ENCODE measurements around the gene PZP.
"Not testable (repeated sequence)": the region's sequence is repeated elsewhere in the genome, so short reads cannot be mapped to it uniquely, and the experiment has no call there.

Gene PZP

DNA sequence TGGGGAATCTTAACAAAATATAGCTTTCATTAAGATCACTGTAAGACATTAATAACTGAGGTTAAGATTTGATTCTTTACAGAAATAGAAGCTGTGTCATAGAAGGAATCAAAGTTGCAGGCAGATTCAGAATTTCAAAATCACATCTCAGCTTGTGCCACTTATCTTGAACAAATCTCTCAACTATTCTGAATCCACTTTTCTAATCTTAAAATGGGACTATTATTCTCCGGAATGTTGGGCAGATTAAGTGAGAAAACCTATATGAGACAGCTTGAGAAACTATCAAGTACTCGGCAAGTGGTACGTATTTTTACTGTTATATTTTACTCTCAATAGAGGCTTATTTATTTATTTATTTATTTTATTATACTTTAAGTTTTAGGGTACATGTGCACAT is 28.4 kb downstream of the PZP start:
- no peak for DNase-seq

DNA sequence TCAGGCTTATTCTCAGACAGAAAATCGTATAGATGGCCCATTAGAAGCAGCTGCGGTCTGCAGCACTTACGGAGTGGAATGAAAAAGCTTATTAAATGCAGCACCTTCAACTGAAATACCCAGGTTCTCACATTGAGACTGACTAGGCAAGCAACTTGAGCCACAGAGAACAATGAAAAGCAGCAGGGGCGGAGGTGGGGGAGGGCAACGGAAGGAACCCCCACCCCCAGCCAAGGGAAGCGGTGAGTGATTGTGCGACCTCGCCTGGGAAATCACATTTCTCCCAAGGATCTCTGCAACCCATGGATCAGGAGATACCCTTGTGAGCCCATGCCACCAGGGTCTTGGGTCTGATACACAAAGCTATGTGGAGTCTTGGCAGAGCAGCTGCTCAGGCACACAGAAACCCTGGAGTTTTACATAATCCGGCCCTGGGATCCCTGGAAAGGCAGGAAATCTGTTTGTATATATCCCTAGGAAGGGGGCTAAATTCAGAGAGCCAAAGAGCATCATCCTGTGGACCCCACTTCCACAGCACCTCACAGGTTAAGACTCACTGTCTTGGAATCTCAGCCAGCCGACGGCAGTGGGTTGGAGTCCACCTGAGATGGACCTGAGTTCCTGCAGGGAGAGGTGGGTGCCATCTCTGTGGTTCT is 38.1 kb downstream of the PZP start:
- no peak for DNase-seq

DNA sequence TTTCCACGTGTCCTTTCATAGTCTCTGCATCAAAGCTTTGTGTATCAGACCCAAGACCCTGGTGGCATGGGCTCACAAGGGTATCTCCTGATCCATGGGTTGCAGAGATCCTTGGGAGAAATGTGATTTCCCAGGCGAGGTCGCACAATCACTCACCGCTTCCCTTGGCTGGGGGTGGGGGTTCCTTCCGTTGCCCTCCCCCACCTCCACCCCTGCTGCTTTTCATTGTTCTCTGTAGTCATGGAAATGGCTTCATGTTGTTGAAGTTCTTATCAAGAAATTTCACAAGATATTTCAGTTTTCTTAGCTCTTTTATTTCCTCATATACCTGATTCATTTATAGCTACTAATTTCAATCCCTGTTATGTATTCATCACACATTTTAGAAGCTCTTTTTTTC is 40.9 kb downstream of the PZP start:
- not testable (repeated sequence) for DNase-seq

DNA sequence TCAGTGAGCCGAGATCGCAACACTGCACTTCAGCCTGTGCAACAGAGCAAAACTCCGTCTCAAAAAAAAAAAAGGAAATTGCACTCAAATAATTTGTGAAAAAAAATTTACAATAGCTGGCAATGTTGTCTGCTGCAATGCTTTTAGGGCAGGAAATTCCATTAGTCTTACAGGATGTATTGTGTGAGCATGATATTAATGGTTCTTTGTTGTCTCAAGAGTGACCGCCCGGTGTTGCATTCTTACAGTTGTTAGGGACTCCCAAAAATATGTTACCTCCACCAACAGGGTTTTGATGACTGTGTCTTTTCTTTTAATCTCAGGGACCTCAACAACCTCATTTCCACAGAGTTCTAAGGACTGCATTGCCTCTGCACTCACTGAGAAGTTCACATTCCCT is 44.8 kb downstream of the PZP start:
- DNase-seq, result no peak

DNA sequence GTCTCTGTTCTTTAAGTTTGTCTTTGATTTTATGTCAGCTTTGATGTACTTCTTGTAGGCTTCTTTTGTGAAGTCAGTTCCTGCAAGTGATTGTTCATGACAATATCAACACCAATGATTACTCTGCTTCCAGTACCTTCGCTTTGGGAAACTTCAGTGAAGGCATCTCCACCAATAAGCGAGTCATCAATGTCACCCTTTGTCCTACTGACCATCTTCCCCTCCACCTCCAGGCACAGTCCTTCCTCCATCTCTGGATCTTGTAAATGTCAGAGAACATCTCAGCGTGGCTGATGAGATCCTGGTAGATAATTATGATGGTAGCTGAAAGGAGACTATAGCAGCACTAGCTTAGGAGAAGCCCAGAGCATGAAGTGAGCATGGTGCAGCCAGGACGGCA is 52.1 kb downstream of the PZP start:
- no peak for DNase-seq

DNA sequence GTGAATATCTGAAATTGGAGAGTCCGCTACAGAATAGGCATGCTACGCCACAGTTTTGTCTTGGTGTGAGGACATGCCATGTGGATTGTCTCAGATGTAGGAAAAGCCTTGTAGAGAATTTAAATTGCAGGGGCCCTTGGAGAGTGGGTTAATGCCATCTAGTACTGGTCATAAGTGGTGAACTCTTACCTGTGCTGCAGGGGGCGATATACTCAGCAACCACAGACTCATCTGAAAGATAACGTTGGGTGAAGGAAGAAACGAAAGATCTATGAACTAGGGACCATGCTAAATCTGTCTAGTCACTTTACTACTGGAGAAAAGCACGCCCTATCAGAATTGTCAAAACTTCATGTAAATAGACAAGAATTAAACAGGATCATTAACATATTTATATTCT is 58.8 kb downstream of the PZP start:
- DNase-seq, result no peak

DNA sequence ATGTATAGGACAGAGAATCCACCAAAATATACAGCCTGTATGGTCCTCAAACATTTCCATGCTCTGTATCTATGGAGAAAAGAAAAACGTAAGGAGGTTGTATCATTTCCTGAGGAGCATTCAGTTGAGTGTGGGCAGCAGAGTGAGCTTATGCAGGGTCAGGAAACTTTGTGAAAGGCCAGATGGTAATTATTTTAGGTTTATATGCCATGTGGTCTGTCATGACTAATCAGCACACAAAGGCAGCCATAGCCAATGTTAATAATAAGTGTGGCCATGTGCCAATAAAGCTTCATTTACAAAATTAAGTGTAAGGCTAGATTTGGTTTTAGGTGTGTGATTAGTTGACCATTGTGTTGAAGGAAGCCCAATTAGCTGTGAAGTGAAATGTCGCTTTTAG is 59.3 kb downstream of the PZP start:
- DNase-seq, result no peak

DNA sequence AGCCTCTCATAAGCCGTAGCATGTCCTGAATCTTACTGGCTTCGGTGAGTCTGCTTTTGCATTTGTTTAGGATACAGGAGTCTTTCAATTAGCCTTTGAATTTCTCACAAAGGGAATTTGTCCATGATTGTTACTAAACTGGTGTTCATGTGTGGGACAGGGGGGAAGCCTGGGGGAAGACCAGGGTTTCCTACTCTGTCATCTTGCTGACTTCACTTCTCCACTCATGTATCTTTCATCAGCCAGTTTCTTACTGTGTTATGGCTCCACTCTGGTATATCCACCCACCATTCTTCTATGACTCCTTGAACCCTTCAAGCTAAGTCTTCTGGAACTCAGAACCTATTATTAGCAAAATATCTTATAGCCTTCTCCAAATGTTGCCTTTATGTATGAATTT is 60.7 kb downstream of the PZP start:
- DNase-seq, result no peak

DNA sequence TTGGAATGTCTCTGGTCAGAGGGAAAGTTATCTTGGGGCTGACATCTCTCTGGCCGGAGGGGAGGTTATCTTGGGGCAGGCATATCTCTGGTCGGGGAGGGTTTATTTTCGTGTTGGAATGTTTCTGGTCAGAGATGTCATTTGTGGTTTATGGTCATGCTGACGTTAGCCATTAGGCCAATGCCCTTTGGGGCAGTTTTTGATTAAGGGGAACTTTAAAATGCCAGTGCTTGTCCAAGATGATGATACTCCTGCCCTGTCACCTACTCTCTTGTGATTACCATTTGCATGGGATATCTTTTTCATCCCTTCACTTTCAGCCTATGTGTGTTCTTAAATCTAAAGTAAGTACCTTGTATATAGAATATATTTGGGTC is 63.5 kb downstream of the PZP start:
- no peak for DNase-seq

DNA sequence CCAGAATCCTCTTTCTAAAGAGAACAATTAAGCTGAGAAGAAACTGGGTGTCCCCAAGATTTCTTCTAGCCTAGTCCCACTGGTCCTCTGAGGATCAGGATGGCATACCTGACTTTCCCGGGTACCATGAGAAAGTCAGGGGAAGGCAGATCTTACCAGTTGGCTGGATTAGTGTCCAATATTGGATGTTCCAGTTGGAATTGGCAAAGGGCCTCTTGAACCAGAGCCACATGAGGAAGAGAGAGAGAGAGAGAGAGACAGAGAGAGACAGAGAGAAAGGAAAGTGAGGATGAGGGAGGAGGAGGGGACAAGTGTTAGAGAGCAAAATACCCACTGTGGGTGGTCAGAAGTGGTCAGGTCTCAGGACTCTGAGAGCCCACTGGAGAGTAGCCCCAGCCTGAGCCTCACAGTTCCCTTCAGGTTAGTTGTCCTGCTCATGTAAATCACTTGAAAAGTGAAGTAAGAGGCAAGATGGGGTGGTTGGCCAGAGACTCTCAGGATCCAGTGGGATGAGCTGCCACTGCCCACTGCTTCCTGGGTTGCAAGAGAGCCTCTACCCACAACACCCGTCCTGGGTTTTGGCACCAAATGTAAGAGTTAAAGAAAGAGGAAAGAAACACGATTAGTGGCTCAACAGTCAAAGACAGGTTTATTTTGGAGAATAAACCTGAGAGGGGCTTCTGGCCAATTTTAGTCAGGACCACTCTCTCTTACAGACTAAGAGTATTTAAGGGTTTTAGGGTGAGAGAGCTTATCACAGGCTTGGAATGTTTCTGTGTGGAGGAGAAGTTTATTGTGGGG is 64.1 kb downstream of the PZP start:
- no peak for DNase-seq

DNA sequence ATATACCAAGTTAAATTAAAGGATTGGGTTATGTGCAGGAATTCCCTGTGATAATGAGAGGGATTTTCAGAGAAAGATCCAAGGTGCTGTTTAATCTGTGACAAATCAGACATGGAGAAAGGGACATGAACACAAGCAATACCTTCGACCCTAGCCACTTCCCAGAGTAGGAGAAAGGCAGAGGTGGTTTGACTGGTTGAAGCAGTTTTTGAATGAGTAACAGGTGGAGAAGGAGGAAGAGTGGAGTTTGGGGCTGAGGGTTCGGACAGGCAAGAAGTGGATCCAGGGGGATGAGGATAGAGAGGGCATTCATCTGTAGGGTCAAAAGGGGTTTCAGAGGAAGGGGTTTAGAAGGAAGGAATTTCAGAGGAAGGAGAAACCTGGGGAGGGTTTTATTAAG is 65.1 kb downstream of the PZP start:
- no peak for DNase-seq

DNA sequence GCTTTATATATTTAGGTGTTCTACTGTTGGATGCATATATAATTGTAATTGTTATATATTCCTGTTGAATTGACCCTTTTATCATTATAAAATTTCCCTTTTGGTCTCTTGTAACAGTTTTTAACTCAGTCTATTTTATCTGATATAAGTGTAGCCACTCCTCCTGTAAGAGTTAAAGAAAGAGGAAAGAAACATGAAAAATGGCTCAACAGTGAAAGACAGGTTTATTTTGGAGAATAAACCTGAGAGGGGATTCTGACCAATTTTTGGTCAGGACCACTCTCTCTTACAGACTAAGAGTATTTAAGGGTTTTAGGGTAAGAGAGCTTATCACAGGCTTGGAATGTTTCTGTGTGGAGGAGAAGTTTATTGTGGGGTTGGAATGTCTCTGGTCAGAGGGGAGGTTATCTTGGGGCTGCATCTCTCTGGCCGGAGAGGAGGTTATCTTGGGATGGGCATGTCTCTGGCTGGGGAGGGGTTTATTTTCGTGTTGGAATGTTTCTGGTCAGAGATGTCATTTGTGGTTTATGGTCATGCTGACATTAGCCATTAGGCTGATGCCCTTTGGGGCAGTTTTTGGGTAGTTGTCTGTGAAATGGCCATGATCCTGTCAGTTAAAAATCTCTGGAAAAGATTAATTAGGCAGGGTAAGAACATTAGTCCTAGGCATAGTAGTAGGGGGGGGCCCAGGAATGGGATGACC is 68.5 kb downstream of the PZP start:
- DNase-seq, result not testable (repeated sequence)

DNA sequence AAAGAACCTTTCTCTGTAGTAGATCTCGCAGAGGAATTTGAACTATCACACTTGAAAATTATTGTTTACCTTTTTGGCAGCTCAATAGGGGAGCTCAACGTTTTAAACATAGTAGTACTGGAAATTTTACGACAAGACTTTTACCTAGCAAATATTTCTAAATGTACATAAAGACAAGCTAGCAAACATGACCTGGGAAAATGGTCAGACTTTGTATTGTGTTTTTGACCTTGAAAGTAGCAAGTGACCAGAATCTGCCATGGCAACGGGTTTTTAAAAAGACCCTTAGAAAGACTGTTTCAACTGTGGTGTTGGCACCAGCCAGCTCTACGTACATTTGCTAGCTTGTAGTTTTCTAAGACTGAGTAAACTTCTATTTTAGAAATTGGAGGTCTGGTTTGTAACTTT is 72.3 kb downstream of the PZP start:
- no peak for DNase-seq

DNA sequence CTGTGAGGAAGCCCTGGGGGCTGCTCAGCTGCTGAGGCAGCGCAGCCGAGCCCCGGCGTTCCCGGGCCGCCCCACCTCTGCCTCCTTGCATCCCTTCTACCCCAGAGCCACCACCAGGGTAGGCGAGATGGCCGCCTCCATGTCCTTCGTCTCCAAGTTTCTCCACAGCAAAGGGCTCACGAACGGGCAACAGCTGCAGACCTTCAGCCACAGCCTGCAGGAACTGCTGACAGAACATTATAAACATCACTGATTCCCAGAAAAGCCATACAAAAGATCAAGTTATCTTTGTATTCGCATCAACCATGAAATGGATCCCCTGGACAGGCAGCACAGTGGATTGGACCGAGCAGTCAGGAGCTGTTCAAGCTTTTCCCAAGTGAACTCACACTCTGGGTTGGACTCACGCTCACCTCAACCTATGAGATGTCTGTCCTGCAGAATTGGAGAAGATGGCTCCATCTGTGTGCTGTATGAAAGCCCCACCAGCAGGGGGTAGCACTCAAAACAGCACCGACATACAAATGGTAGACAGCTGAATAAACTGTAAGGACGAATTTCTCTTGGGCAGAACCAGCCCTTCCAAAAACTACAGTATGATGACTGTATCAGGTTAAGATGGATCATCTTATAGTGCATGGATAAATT is 73.1 kb downstream of the PZP start:
- no peak for DNase-seq

DNA sequence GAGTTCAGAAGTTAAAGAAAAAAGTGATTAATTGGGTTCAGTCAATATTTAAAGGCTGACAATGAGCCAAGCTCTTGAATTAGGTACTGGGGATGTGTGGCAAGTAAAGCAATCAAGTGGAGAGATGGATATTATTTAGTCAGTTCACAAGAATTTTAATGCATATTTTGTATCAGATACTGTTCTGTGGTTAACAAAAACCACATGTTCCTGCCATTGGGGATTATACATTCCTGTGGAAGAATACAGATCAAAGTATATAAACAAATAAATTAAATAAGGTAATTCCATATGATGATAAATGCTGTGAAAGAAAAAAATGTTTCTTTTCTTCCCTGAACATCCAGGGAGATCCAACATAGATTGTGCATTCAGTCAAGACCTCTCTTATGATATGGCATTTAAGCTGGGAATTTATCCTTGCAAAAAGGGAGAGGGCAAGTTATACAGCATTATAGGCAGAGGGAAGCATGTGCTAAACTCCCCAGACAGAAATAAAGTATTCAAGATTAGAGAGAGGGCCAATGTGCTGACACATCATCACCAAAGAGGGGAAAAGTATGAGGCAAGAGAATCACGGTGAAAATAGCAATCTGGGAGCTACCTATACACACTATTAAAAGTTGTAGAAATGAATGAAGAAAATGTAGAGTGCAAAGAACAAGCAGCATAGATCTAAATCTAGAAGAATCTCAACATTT is 74.8 kb downstream of the PZP start:
- no peak for DNase-seq

DNA sequence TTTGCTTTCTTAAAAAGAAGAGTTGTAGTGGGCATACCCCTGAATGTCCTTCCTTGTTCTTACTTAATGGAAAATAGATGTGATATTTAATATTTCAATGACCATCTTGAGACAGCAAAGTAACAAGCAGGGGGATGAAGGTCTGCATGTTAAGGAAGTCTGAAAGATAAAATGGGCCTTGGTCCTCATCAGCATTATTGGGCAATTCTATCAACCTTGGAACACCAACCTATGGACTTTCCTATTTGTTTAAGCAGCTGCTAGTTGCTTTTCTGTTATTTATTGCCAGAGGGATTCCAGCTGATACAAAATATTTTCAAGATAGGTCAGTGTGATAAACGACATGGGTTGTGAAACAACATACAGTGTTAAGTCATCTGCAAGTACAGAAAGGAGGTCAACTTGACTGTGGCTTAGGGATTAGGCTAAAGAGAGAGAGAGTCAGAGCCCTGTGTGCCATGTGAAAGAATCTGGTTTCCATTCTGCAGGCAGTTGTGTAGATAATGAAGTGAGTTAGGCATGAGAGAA is 76.1 kb downstream of the PZP start:
- DNase-seq, result no peak

DNA sequence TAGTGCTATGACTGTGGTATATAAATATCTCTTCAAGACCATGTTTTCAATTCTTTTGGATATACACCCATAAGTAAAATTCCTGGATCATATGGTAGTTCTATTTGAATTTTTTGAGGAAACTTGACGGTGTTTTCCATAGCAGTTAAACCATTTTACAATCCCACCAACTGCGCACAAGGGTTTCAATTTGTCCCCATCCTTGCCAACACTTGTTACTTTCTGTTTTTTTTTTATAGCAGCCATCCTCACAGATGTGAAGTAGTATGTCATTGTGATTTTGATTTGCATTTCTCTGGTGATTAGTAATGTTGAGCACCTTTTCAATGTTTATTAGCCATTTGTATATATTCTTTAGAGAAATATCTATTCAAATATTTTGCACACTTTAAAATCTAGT is 78.0 kb downstream of the PZP start:
- DNase-seq, result no peak

DNA sequence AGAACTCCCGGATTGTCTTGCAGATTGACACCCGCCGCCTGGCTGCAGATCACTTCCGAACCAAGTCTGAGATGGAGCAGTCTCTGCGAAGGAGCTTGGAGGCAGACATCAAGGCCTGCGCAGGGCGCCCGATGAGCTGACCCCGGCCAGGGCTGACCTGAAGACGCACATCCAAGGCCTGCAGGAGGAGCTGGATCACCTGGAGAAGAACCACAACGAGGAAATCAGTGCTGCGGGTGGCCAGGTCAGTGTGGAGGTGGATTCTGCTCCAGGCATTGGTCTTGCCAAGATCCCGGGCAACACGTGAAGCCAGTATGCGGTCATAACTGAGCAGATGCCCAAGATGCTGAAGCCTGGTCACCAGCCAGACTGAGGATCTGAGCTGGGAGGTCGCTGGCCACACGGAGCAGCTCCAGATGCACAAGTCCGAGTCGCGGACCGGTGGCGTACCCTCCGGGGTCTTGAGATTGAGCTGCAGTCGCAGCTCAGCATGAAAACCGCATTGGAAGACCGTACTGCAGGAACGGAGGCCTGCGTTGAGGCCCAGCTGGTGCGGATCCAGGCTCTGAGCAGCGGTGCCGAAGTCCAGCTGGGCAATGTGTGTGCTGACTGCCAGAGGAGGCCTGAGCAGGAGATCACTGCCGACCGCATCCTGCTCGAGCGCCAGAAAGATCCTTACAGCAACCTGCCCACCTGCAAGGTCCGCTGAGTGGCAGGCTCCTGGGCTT is 80.1 kb downstream of the PZP start:
- no peak for DNase-seq

DNA sequence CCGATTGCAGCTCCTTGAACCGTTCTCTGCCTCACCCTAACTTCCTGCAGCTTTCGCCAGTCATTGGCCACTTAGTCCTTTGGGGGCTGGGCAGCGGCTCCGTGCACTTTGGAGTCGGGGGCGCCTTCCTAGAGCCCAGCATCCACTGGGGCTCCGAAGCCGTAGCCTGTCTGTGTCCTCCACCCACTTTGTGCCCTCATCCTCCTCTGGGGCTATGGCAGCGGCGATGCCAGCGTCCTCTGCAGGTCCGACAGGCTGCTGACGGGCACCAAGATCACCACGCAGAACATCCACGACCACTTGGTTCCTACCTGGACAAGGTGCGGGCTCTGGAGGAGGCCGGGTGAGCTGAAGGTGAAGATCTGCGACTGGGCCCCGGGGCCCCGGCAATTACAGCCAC is 80.7 kb downstream of the PZP start:
- DNase-seq, result no peak

DNA sequence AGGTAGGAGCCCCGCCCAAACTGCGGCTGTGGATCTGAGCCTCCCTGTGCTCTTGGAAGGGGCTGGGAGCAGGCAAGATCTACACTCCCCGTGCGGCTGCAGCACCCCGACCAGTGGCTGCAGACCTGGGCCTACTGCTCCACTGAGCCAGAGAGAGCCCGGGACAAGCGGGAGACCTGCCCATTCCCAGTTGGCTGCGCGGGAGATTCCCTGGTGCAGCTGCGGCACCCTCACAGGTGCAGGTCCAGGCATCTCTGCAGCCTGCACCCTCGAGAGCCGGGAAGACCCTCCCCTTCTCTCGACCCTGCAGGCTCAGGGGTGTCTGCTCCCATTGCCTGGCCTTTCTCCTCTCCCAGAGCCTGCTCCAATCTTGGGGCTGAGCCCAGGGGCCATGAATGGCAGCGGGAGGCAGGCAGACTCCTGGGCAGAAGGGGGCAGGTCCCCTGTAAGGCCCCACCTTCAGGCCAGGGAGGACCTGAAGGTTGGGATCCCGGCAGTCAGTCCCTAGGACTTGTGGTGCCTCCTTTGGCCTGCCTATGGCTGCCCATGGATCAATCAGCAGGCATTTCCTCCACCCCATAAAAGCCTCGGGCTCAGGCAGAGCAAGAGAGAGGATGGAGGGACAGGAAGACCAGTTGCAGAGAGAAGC is 83.7 kb downstream of the PZP start:
- DNase-seq, result no peak

DNA sequence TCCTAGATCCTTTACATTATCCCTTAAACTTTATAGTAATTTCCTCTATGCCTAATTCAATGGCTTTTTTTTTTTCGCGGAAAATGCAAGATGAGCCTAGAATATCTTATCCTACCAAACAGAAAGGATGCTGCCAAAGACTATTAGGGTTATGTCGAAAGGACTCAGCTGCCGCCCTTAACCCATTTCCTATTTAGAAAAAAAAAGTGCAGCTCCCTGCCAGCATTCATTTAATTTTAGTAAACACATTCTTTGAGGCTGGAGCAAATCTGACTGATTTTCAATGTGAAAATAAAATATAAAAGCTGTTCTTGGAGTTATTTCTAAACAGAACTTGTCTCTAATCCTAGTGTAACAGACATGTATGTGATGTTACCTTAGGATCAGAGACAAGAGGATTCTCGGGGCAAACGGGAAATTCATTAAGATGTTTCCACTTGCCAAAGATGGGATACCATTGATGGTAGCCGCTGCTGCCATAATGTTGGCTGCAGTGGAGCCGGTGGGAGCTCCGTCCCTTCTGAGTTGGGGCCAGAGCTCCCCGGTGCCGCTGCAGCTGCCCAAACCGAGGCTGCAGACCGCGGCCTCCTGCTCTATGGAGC is 84.3 kb downstream of the PZP start:
- no peak for DNase-seq

Data from NCI-H510A treated with DMSO at 0.1 percent for 48 hours (cell line).